Measurements from ENCODE around the gene TLE1.
"Not testable (repeated sequence)": the region's sequence is repeated elsewhere in the genome, so short reads cannot be mapped to it uniquely, and the experiment has no call there.

Gene TLE1

GRCh38 chr9:81614335-81614734 is 75.0 kb downstream of the TLE1 start:
- H3K9ac ChIP-seq (ENCODE audit: low read depth in 1 of 2, low read length in 2 of 2), result no peak overlapping the region
- H3K27me3 ChIP-seq (ENCODE audit: control insufficient read depth in 2 of 2, insufficient read depth in 2 of 2, low read length in 2 of 2), result no peaks in the 10 kb centered on the region
- no peak overlapping the region for H3K27ac ChIP-seq (ENCODE audit: low read depth in 2 of 2, low read length in 2 of 2)
- H3K4me1 ChIP-seq (ENCODE audit: control insufficient read depth in 2 of 2, insufficient read depth in 2 of 2, low read length in 2 of 2), result peaks cover 0 to 4% of the 10 kb centered on the region in 2 donors
- H3K36me3 ChIP-seq (ENCODE audit: control insufficient read depth in 2 of 2, insufficient read depth in 2 of 2, low read length in 2 of 2), result peaks cover 32 to 38% of the 10 kb centered on the region in 2 donors
- no peaks in the 10 kb centered on the region for H3K9me3 ChIP-seq (ENCODE audit: control insufficient read depth in 2 of 2, low read length in 2 of 2)
- no peak overlapping the region for H3K4me3 ChIP-seq (ENCODE audit: low read length in 2 of 2)

GRCh38 chr9:81613002-81613812 is 76.1 kb downstream of the TLE1 start:
- Histone ChIP-seq H3K4me1 (ENCODE audit: control insufficient read depth in 2 of 2, insufficient read depth in 2 of 2, low read length in 2 of 2) (no peaks in the 10 kb centered on the region), H3K36me3 (ENCODE audit: control insufficient read depth in 2 of 2, insufficient read depth in 2 of 2, low read length in 2 of 2) (peaks cover 33 to 38% of the 10 kb centered on the region in 2 donors), H3K4me3 (ENCODE audit: low read length in 2 of 2) (no peak overlapping the region)

GRCh38 chr9:81611664-81612063 is 77.7 kb downstream of the TLE1 start:
- H3K4me1 ChIP-seq (ENCODE audit: control insufficient read depth in 2 of 2, insufficient read depth in 2 of 2, low read length in 2 of 2), result no peaks in the 10 kb centered on the region
- H3K27me3 ChIP-seq (ENCODE audit: control insufficient read depth in 2 of 2, insufficient read depth in 2 of 2, low read length in 2 of 2), result no peaks in the 10 kb centered on the region
- H3K36me3 ChIP-seq (ENCODE audit: control insufficient read depth in 2 of 2, insufficient read depth in 2 of 2, low read length in 2 of 2), result peaks cover 42 to 45% of the 10 kb centered on the region in 2 donors
- no peaks in the 10 kb centered on the region for H3K9me3 ChIP-seq (ENCODE audit: control insufficient read depth in 2 of 2, low read length in 2 of 2)
- H3K4me3 ChIP-seq (ENCODE audit: low read length in 2 of 2), result no peak overlapping the region
- H3K9ac ChIP-seq (ENCODE audit: low read depth in 1 of 2, low read length in 2 of 2), result no peak overlapping the region
- H3K27ac ChIP-seq (ENCODE audit: low read depth in 2 of 2, low read length in 2 of 2), result no peak overlapping the region

More at GRCh38 chr9:81613002-81613812, 76.1 kb downstream of the TLE1 start:
- H3K9me3 ChIP-seq (ENCODE audit: control insufficient read depth in 2 of 2, low read length in 2 of 2), result no peaks in the 10 kb centered on the region
- H3K9ac ChIP-seq (ENCODE audit: low read depth in 1 of 2, low read length in 2 of 2), result no peak overlapping the region
- no peaks in the 10 kb centered on the region for H3K27me3 ChIP-seq (ENCODE audit: control insufficient read depth in 2 of 2, insufficient read depth in 2 of 2, low read length in 2 of 2)
- peak overlapping the region; percentile 52 to 54 for H3K27ac ChIP-seq (ENCODE audit: low read depth in 2 of 2, low read length in 2 of 2)

GRCh38 chr9:81610740-81611107 is 78.6 kb downstream of the TLE1 start:
- no peaks in the 10 kb centered on the region for H3K27me3 ChIP-seq (ENCODE audit: control insufficient read depth in 2 of 2, insufficient read depth in 2 of 2, low read length in 2 of 2)
- no peaks in the 10 kb centered on the region for H3K4me1 ChIP-seq (ENCODE audit: control insufficient read depth in 2 of 2, insufficient read depth in 2 of 2, low read length in 2 of 2)
- H3K27ac ChIP-seq (ENCODE audit: low read depth in 2 of 2, low read length in 2 of 2), result no peak overlapping the region
- H3K4me3 ChIP-seq (ENCODE audit: low read length in 2 of 2), result no peak overlapping the region
- H3K9ac ChIP-seq (ENCODE audit: low read depth in 1 of 2, low read length in 2 of 2), result no peak overlapping the region
- peaks cover 37% of the 10 kb centered on the region in 2 donors for H3K36me3 ChIP-seq (ENCODE audit: control insufficient read depth in 2 of 2, insufficient read depth in 2 of 2, low read length in 2 of 2)
- no peaks in the 10 kb centered on the region for H3K9me3 ChIP-seq (ENCODE audit: control insufficient read depth in 2 of 2, low read length in 2 of 2)

GRCh38 chr9:81609782-81610739 is 79.3 kb downstream of the TLE1 start:
- no peaks in the 10 kb centered on the region for H3K27me3 ChIP-seq (ENCODE audit: control insufficient read depth in 2 of 2, insufficient read depth in 2 of 2, low read length in 2 of 2)
- H3K9ac ChIP-seq (ENCODE audit: low read depth in 1 of 2, low read length in 2 of 2), result no peak overlapping the region
- no peak overlapping the region for H3K27ac ChIP-seq (ENCODE audit: low read depth in 2 of 2, low read length in 2 of 2)
- H3K36me3 ChIP-seq (ENCODE audit: control insufficient read depth in 2 of 2, insufficient read depth in 2 of 2, low read length in 2 of 2), result peaks cover 35 to 37% of the 10 kb centered on the region in 2 donors
- H3K4me1 ChIP-seq (ENCODE audit: control insufficient read depth in 2 of 2, insufficient read depth in 2 of 2, low read length in 2 of 2), result no peaks in the 10 kb centered on the region
- no peaks in the 10 kb centered on the region for H3K9me3 ChIP-seq (ENCODE audit: control insufficient read depth in 2 of 2, low read length in 2 of 2)
- H3K4me3 ChIP-seq (ENCODE audit: low read length in 2 of 2), result no peak overlapping the region

- H3K27ac ChIP-seq (ENCODE audit: low read depth in 2 of 2, low read length in 2 of 2), result no peak overlapping the region
- no peak overlapping the region for H3K4me3 ChIP-seq (ENCODE audit: low read length in 2 of 2)
- no peak overlapping the region for H3K9ac ChIP-seq (ENCODE audit: low read depth in 1 of 2, low read length in 2 of 2)
- H3K36me3 ChIP-seq (ENCODE audit: control insufficient read depth in 2 of 2, insufficient read depth in 2 of 2, low read length in 2 of 2), result peaks cover 42% of the 10 kb centered on the region in 2 donors
- H3K4me1 ChIP-seq (ENCODE audit: control insufficient read depth in 2 of 2, insufficient read depth in 2 of 2, low read length in 2 of 2), result no peaks in the 10 kb centered on the region
- no peaks in the 10 kb centered on the region for H3K9me3 ChIP-seq (ENCODE audit: control insufficient read depth in 2 of 2, low read length in 2 of 2)
- H3K27me3 ChIP-seq (ENCODE audit: control insufficient read depth in 2 of 2, insufficient read depth in 2 of 2, low read length in 2 of 2), result no peaks in the 10 kb centered on the region
Measured at GRCh38 chr9:81608289-81608657, 81.1 kb downstream of the TLE1 start.

GRCh38 chr9:81607593-81608288 is 81.6 kb downstream of the TLE1 start:
- Histone ChIP-seq H3K36me3 (ENCODE audit: control insufficient read depth in 2 of 2, insufficient read depth in 2 of 2, low read length in 2 of 2) (peaks cover 40 to 45% of the 10 kb centered on the region in 2 donors), H3K27ac (ENCODE audit: low read depth in 2 of 2, low read length in 2 of 2) (no peak overlapping the region), H3K4me3 (ENCODE audit: low read length in 2 of 2) (no peak overlapping the region), H3K9me3 (ENCODE audit: control insufficient read depth in 2 of 2, low read length in 2 of 2) (no peaks in the 10 kb centered on the region), H3K27me3 (ENCODE audit: control insufficient read depth in 2 of 2, insufficient read depth in 2 of 2, low read length in 2 of 2) (no peaks in the 10 kb centered on the region), H3K9ac (ENCODE audit: low read depth in 1 of 2, low read length in 2 of 2) (no peak overlapping the region), H3K4me1 (ENCODE audit: control insufficient read depth in 2 of 2, insufficient read depth in 2 of 2, low read length in 2 of 2) (no peaks in the 10 kb centered on the region)

- not testable (repeated sequence) for H3K4me1 ChIP-seq (ENCODE audit: control insufficient read depth in 2 of 2, insufficient read depth in 2 of 2, low read length in 2 of 2); H3K9me3 ChIP-seq (ENCODE audit: control insufficient read depth in 2 of 2, low read length in 2 of 2); H3K9ac ChIP-seq (ENCODE audit: low read depth in 1 of 2, low read length in 2 of 2); H3K27me3 ChIP-seq (ENCODE audit: control insufficient read depth in 2 of 2, insufficient read depth in 2 of 2, low read length in 2 of 2); H3K27ac ChIP-seq (ENCODE audit: low read depth in 2 of 2, low read length in 2 of 2); H3K4me3 ChIP-seq (ENCODE audit: low read length in 2 of 2)
- H3K36me3 ChIP-seq (ENCODE audit: control insufficient read depth in 2 of 2, insufficient read depth in 2 of 2, low read length in 2 of 2), result peaks cover 35 to 43% of the 10 kb centered on the region in 2 donors
Measured at GRCh38 chr9:81606261-81606660, 83.1 kb downstream of the TLE1 start.

GRCh38 chr9:81605170-81605670 is 84.1 kb downstream of the TLE1 start:
- Histone ChIP-seq H3K9me3 (ENCODE audit: control insufficient read depth in 2 of 2, low read length in 2 of 2) (no peaks in the 10 kb centered on the region), H3K4me1 (ENCODE audit: control insufficient read depth in 2 of 2, insufficient read depth in 2 of 2, low read length in 2 of 2) (no peaks in the 10 kb centered on the region), H3K4me3 (ENCODE audit: low read length in 2 of 2) (no peak overlapping the region), H3K27me3 (ENCODE audit: control insufficient read depth in 2 of 2, insufficient read depth in 2 of 2, low read length in 2 of 2) (no peaks in the 10 kb centered on the region), H3K36me3 (ENCODE audit: control insufficient read depth in 2 of 2, insufficient read depth in 2 of 2, low read length in 2 of 2) (peaks cover 26 to 38% of the 10 kb centered on the region in 2 donors), H3K27ac (ENCODE audit: low read depth in 2 of 2, low read length in 2 of 2) (no peak overlapping the region), H3K9ac (ENCODE audit: low read depth in 1 of 2, low read length in 2 of 2) (no peak overlapping the region)

All from mucosa of rectum (tissue), 2 donors.